A549 treated with AZD9567 at 1 μM for 4 hours (cell line): ENCODE results near the gene MLF2. TPM values are rescaled to one million over a fixed set of nuclear protein-coding genes. Genes with fewer than 3 reads are reported as not detected.

Source experiments
- total RNA-seq: library from RNA; stranded (reverse); fragments of 200-300 nt; extraction: Qiagen RNA extraction; gene quantifications from 5 replicates; pipeline ENCODE4 v1.2.3, GENCODE V29; 2022; ENCODE audit not compliant: insufficient read depth

The MLF2 gene
- total RNA-seq, result 216 to 307 TPM (median 306 TPM) in 5 replicates

DNA sequence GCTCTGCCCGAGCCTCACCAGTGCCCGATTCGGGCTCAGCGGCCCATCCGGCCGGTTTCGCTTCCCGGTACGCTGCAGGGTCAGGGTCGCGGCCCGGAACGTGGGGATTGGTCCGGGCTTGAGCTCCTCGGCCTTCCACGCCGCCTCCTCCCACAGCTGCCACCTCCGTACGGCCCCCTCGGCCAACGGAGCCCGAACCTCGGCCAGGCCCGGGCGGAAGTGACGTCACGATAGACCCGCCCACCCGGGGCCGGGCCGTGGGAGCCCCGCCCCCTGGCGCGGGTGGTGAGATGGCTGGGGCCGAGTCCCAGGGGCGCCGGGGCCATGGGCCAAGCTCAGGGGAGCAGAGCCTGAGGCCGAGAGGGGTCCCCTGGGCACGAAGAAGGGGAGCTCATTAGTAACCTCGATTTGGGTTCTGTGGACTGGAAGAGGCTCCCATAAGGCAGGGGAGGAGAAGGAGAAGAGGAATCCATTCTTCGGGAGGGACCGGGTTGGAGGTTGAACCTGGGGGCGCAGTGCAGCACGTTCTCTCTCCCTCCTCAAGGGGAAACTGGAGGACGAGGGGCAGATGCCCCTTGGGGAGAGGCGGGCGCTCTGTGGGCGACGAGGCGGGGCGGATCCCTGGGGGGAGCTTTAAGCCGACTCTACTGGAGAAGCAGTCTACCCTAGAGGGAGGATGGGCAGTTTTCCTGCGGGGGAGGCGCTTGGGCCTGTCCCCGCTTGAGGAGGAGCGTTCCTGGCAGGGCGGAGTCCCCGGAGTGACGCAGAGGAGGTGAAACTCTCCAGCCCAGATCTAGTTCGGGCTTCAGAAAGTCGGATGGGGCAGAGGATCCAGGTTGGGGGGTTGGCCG lies at the start of gene MLF2:
Gene MLF2 (minus strand): TSS at position 221 of the 851 bp plus-strand sequence. CDS start 807 bp downstream, outside the sequence.

GRCh38 chr12:6788972-6789924 lies 36.3 kb upstream of the MLF2 start, which contains the start of gene CD4:
Gene CD4 (plus strand): TSS chr12:6789528. CDS start chr12:6800139, 10,611 bp downstream.

DNA sequence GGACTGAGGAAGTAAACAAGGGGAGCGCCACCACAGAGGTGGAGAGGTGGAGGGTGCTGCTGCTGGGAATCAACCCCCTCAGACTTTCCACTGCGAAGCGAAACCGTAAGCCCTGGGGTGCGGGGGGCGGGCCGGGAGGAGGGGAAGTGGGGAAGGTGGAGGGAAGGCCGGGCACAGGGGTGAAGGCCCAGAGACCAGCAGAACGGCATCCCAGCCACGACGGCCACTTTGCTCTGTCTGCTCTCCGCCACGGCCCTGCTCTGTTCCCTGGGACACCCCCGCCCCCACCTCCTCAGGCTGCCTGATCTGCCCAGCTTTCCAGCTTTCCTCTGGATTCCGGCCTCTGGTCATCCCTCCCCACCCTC lies 19.4 kb upstream of the MLF2 start, which contains the start of gene LAG3:
Gene LAG3 (plus strand): TSS at position 190 of the 365 bp plus-strand sequence. CDS start 333 bp downstream, outside the sequence.

GRCh38 chr12:6765634-6766581 lies 13.0 kb upstream of the MLF2 start, which contains the start of gene PTMS:
Gene PTMS (plus strand): TSS chr12:6766363. CDS start chr12:6766706, 343 bp downstream.

GRCh38 chr12:6723607-6724408 lies 29.1 kb downstream of the MLF2 start, which contains the start of gene COPS7A:
Gene COPS7A (plus strand): TSS chr12:6724046. CDS start chr12:6724657, 611 bp downstream.

GRCh38 chr12:6700646-6701051 lies 52.3 kb downstream of the MLF2 start, which contains the start of gene PIANP:
Gene PIANP (minus strand): TSS chr12:6700815. CDS start chr12:6698061, 2,754 bp downstream.

Other genes with a start within 250 kb of the MLF2 start
- 7,420 to 9,416 TPM (median 8,934 TPM) in 5 replicates for gene GAPDH, start 218.6 kb downstream of the MLF2 start, total RNA-seq
- 1.1 to 1.8 TPM (median 1.4 TPM) in 4 of 5 replicates, not detected in the other for gene IFFO1, start 197.1 kb downstream of the MLF2 start, total RNA-seq
- gene NOP2, start 184.8 kb downstream of the MLF2 start, total RNA-seq, result 106 to 116 TPM (median 109 TPM) in 5 replicates
- 54.8 to 124 TPM (median 56.2 TPM) in 5 replicates for gene CHD4, start 145.8 kb downstream of the MLF2 start, total RNA-seq
- gene LPAR5, start 117.2 kb downstream of the MLF2 start, total RNA-seq, result 0.34 to 0.88 TPM (median 0.49 TPM) in 4 of 5 replicates, not detected in the other
- gene ACRBP, start 105.7 kb downstream of the MLF2 start, total RNA-seq, result 0.06 to 0.38 TPM (median 0.17 TPM) in 4 of 5 replicates, not detected in the other
- gene ING4, start 90.0 kb downstream of the MLF2 start, total RNA-seq, result 10.1 to 16.0 TPM (median 13.2 TPM) in 5 replicates
- gene ZNF384, start 63.8 kb downstream of the MLF2 start, total RNA-seq, result 39.7 to 58.0 TPM (median 53.1 TPM) in 5 replicates
- 0.70 to 1.3 TPM (median 0.88 TPM) in 4 of 5 replicates, not detected in the other for gene PIANP, start 52.3 kb downstream of the MLF2 start, total RNA-seq
- 47.5 to 54.4 TPM (median 53.6 TPM) in 5 replicates for gene COPS7A, start 29.1 kb downstream of the MLF2 start, total RNA-seq
- 562 to 891 TPM (median 827 TPM) in 5 replicates for gene PTMS, start 13.2 kb upstream of the MLF2 start, total RNA-seq
- 1.3 to 2.6 TPM (median 1.8 TPM) in 4 of 5 replicates, not detected in the other for gene LAG3, start 19.4 kb upstream of the MLF2 start, total RNA-seq
- not detected in 5 replicates for gene CD4, start 36.4 kb upstream of the MLF2 start, total RNA-seq
- 0.26 to 0.77 TPM (median 0.49 TPM) in 4 of 5 replicates, not detected in the other for gene GPR162, start 68.7 kb upstream of the MLF2 start, total RNA-seq
- 25.6 to 33.1 TPM (median 27.2 TPM) in 5 replicates for gene P3H3, start 75.3 kb upstream of the MLF2 start, total RNA-seq
- 1.8 to 2.6 TPM (median 2.3 TPM) in 5 replicates for gene GNB3, start 87.8 kb upstream of the MLF2 start, total RNA-seq
- 74.0 to 83.9 TPM (median 80.1 TPM) in 5 replicates for gene CDCA3, start 98.1 kb upstream of the MLF2 start, total RNA-seq
- 72.6 to 116 TPM (median 80.7 TPM) in 5 replicates for gene USP5, start 99.0 kb upstream of the MLF2 start, total RNA-seq
- 1,375 to 1,687 TPM (median 1,661 TPM) in 5 replicates for gene TPI1, start 114.4 kb upstream of the MLF2 start, total RNA-seq
- gene SPSB2, start 120.2 kb upstream of the MLF2 start, total RNA-seq, result 21.0 to 30.0 TPM (median 28.3 TPM) in 5 replicates
- gene LRRC23, start 151.7 kb upstream of the MLF2 start, total RNA-seq, result 15.3 to 19.8 TPM (median 16.2 TPM) in 5 replicates
- 30.6 to 40.9 TPM (median 38.3 TPM) in 5 replicates for gene ENO2, start 161.4 kb upstream of the MLF2 start, total RNA-seq
- gene ATN1, start 174.8 kb upstream of the MLF2 start, total RNA-seq, result 47.5 to 69.4 TPM (median 68.1 TPM) in 5 replicates
- not detected in 5 replicates for gene RNU7-1, start 190.7 kb upstream of the MLF2 start, total RNA-seq
- 259 to 307 TPM (median 297 TPM) in 5 replicates for gene C12orf57, start 190.9 kb upstream of the MLF2 start, total RNA-seq
- 10.5 to 25.7 TPM (median 11.5 TPM) in 5 replicates for gene PTPN6, start 198.2 kb upstream of the MLF2 start, total RNA-seq
- 290 to 340 TPM (median 329 TPM) in 5 replicates for gene PHB2, start 217.5 kb upstream of the MLF2 start, total RNA-seq
- gene EMG1, start 217.8 kb upstream of the MLF2 start, total RNA-seq, result 53.4 to 60.9 TPM (median 56.4 TPM) in 5 replicates